ENCODE data around the gene PXMP2. TPM values are rescaled to one million over a fixed set of nuclear protein-coding genes. Genes with fewer than 3 reads are reported as not detected.

Gene PXMP2
- total RNA-seq, 4 donors from 2014 or later: 22.6 to 91.4 (median 31.9) TPM

DNA sequence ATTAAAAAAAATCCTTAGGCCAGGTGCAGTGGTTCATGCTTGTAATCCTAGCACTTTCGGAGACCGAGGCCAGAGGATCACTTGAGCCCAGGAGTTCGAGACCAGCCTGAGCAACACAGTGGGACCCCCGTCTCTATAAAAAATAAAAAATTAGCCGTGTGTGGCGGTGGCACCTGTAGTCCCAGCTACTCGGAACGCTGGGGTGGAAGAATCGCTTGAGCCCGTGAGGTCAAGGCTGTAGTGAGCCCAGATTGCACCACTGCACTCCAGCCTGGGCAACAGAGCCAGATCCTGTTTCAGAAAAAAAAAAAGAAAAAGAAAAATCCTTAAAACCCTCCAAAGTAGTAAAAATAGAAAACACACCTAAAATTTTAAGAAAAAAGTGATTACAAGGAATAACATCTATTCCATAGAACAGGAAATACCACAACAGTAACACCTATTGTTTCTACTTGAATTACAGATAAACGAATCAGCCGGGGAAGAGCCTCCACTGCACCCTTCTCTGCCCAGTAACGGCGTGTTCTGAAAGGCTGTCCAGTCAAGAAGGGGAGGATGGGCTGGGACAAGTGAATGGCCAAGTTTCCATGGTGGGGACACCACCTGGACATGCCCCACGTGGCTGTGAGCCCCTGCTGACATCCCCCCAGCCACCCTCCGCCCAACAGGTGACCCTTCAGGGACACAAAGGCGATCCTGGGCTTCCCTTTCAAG lies 18.1 kb upstream of the PXMP2 start:
- TF ChIP-seq, protein P1, sequence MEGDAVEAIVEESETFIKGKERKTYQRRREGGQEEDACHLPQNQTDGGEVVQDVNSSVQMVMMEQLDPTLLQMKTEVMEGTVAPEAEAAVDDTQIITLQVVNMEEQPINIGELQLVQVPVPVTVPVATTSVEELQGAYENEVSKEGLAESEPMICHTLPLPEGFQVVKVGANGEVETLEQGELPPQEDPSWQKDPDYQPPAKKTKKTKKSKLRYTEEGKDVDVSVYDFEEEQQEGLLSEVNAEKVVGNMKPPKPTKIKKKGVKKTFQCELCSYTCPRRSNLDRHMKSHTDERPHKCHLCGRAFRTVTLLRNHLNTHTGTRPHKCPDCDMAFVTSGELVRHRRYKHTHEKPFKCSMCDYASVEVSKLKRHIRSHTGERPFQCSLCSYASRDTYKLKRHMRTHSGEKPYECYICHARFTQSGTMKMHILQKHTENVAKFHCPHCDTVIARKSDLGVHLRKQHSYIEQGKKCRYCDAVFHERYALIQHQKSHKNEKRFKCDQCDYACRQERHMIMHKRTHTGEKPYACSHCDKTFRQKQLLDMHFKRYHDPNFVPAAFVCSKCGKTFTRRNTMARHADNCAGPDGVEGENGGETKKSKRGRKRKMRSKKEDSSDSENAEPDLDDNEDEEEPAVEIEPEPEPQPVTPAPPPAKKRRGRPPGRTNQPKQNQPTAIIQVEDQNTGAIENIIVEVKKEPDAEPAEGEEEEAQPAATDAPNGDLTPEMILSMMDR (IDR thresholded peaks at IDR 0.05): no peak
- DNase-seq (ENCODE audit: low spot score) (no peak), ATAC-seq (ENCODE audit: low FRiP score) (no peak)

DNA sequence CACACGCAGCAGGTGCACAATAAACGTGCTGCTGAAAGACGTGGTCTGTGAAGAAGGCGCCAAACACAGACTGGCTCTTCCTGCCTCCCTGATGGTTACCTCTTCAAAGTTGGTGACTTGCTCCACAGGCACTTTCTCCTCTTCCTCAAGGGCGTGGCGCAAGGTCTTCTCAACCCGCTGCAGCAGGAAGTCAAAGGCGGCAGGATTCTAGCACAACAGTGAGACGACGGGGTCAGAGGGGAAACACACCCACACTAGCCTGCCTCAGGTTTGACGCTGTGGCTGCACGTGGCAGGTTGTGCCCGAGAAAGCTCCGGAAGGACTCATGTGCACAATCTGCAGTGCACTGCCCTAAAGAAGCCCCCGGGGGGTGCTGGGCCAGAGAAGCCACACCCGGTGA lies 15.3 kb upstream of the PXMP2 start:
- no peak for ATAC-seq (ENCODE audit: low FRiP score)
- no peak for DNase-seq (ENCODE audit: low spot score)

DNA sequence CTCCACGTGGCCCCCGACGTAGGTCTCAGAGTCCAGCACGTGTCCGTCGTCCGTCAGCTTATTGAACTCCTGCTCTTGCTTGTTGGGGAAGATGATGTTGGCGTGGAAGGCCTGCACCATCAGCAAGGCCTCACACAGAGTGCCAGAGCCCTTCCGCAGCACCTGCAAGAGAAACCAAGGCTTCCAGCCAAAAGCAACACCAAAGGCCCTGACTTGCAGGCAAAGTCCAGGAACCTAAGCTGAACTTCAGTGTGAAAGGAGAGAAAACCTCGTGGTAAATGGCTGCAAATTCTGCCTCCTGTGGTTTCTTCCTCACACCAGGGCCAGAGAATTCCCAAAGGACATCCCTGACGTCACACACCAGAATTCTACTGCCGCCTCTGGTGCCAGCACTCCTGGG lies 14.7 kb upstream of the PXMP2 start:
- DNase-seq (ENCODE audit: low spot score): no peak
- TF ChIP-seq, protein P1 (IDR thresholded peaks at IDR 0.05): no peak
- ATAC-seq (ENCODE audit: low FRiP score): no peak

More for the DNA sequence above, 15.3 kb upstream of the PXMP2 start:
- TF ChIP-seq, protein P1 (IDR thresholded peaks at IDR 0.05): no peak

DNA sequence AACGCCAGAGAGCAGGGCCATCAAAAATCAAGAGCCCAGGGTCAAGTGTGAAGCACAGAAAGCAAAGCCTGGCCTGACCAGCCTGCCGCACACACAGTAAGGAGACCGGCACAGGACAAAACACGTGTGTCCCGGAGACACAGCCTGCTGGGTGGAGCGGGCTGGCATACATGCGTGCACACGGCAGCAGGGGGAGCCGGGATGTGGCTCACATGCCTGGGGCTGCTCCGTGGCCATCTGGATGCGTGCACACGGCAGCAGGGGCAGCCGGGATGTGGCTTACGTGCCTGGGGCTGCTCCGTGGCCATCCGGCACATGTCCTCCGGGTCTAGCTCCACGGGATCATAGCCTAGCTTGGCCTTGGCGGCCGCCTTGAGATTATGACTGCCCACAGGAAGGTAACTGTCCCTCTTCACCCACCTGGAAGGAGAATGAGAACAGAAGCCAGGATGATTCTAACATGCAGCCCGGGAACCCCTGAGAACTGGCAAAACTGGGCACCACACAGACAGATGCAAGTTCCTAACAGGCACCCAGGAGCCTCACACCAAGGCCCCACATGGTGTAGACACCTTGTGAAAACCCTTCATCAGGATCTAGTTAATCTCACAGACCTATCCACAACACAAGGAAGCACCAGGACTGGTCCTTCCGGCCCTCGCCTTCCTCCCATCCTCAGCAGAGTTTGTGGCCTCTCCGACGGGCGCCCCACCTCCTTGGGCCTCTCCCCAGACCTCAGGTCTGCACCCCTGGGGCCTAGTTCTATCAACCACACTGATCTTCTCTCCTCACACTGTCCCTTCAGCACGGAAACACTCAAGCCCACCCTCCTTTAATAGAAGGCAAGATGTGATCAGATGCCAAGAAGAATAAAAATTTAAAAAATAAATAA lies 13.9 kb upstream of the PXMP2 start:
- ATAC-seq (ENCODE audit: low FRiP score) (no peak), DNase-seq (ENCODE audit: low spot score) (no peak)
- TF ChIP-seq, protein P1 (IDR thresholded peaks at IDR 0.05): no peak

DNA sequence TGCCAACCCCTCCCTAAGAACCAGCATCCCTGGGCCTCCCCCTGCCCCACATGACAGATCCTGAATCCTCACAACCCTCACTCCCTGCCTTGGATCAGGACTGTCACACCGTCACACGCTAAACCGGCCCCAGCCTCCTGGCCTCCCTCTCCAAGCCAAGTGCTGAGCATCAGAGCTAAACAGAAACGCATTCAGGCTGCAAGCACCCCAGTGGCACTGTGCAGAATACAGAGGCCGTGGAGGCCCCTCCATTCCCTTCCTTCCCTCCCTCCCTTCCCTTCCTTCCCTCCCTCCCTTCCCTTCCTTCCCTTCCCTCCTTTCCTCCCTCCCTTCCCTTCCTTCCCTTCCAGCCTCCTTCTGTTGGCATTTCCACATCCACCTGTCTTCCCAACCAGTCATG lies 12.8 kb upstream of the PXMP2 start:
- TF ChIP-seq, protein P1 (IDR thresholded peaks at IDR 0.05): no peak
- DNase-seq (ENCODE audit: low spot score) (no peak), ATAC-seq (ENCODE audit: low FRiP score) (no peak)

DNA sequence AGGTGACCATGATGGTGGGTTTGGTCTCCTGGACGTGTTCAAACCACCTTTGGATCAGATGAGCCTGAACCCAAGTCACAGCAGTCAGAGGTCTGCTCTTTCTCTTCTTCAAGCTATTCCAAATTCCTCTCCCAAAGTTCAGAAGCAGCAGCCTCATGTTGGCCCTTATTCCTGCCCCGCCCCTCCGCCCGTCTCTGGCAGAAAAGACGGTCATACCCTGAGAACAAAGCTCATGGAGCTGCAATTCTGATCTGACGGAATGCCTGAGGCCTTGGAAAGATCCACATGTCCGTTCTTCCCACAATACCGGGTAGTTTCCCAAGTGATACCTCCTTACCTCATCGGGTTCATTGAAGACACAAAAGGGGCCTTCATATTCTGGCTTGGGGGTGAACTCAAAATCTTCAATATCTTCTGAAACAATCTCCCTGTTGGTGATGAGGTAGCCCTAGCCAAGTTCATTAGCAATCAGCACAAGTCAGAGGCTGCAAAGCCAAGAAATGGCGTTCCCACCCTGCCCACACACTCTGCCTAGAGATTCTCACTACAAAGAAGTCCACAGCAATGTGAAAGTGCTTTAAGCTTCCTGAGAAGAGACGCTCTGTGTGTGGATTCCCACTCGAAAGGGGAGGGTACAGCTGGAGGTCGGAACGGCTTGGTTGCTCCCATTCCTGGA lies 11.5 kb upstream of the PXMP2 start:
- TF ChIP-seq, protein P1 (IDR thresholded peaks at IDR 0.05): no peak
- ATAC-seq (ENCODE audit: low FRiP score) (no peak), DNase-seq (ENCODE audit: low spot score) (no peak)
